Measurements from ENCODE around the gene RHBDL2.

GRCh38 chr1:38908821-38909220, 32.8 kb downstream of the RHBDL2 start:
- TF ChIP-seq TAF1 (IDR thresholded peaks at IDR 0.05; ENCODE audit: low read depth) (no peak), REST (IDR thresholded peaks at IDR 0.05; ENCODE audit: low read depth) (no peak), MAX (IDR thresholded peaks at IDR 0.05) (no peak), TEAD4 (IDR thresholded peaks at IDR 0.05) (no peak), CREB1 (IDR thresholded peaks at IDR 0.05; ENCODE audit: low read depth) (no peak), RAD21 (IDR thresholded peaks at IDR 0.05; ENCODE audit: low read depth) (no peak), TCF12 (IDR thresholded peaks at IDR 0.05; ENCODE audit: low read depth) (no peak), EGR1 (IDR thresholded peaks at IDR 0.05) (no peak), CEBPB (IDR thresholded peaks at IDR 0.05) (no peak), EP300 (IDR thresholded peaks at IDR 0.05; ENCODE audit: borderline replicate concordance) (no peak), FOXM1 (IDR thresholded peaks at IDR 0.05; ENCODE audit: borderline replicate concordance, low read depth) (no peak)

Measured in Ishikawa (cell line).